ENCODE data around the gene ADGRB3.

DNA sequence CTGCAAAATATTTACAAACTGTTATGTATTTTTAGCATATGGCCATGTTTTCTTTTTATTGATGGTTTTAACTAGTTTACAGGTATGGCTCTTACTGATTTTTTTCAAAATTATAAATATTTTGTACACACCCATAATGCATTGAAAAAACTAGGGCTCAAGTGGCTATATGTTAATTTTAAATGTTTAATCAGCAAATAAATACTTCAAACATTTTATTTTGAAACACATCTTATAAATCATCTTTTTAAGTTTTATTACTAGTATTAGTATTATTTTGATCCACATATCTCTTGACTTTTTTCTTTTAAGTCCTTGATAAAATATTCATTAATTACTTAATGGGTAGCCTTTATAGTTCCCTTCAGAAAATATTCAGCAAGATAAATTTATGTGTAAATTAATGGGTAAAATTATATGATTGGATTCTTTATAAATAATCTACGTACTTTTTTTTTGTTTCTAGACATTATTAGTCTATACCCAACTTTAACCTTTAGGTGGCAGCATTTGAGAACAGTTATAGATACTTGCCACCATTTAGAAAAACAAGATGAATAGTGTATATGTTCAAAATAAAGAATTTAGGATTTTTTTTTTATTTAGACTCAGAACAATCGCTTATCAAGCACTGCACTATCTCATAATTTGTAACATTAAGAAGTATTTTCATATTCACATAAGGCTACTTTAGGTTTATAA, 241.9 kb downstream of the ADGRB3 start:
- no peak for TF ChIP-seq POLR2A (IDR thresholded peaks at IDR 0.05)
- TF ChIP-seq, protein P1, sequence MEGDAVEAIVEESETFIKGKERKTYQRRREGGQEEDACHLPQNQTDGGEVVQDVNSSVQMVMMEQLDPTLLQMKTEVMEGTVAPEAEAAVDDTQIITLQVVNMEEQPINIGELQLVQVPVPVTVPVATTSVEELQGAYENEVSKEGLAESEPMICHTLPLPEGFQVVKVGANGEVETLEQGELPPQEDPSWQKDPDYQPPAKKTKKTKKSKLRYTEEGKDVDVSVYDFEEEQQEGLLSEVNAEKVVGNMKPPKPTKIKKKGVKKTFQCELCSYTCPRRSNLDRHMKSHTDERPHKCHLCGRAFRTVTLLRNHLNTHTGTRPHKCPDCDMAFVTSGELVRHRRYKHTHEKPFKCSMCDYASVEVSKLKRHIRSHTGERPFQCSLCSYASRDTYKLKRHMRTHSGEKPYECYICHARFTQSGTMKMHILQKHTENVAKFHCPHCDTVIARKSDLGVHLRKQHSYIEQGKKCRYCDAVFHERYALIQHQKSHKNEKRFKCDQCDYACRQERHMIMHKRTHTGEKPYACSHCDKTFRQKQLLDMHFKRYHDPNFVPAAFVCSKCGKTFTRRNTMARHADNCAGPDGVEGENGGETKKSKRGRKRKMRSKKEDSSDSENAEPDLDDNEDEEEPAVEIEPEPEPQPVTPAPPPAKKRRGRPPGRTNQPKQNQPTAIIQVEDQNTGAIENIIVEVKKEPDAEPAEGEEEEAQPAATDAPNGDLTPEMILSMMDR (IDR thresholded peaks at IDR 0.05) = no peak
- no peak for TF ChIP-seq POLR2AphosphoS5 (IDR thresholded peaks at IDR 0.05; ENCODE audit: insufficient read depth in 1 of 2, low read depth in 1 of 2)
